Esophagus squamous epithelium (tissue), 5 donors: ENCODE measurements around the gene ABCA8. TPM values are rescaled to one million over a fixed set of nuclear protein-coding genes. Genes with fewer than 3 reads are reported as not detected.

Experiments
- DNase-seq: peaks from one replicate; lab custom pipeline; 2025; lab: John Stamatoyannopoulos, UW
- H3K27ac ChIP-seq, 4 donors: fragments of 200-600 bp; sonication (generic); one replicate each; pipeline ENCODE4 v1.5.1; 2016 to 2019; ENCODE audit warnings: mild to moderate bottlenecking in 1 of 4
- H3K27me3 ChIP-seq, 4 donors: fragments of 200-600 bp; sonication (generic); 1 replicate in 3 of 4; 2 replicates in 1 of 4; pipeline versions ENCODE4 v1.5.1 to v1.6.0; 2017 to 2021; ENCODE audit warnings: antibody characterized with exemption in 1 of 4
- H3K36me3 ChIP-seq, 3 donors: fragments of 200-600 bp; sonication (generic); one replicate each; pipeline ENCODE4 v1.5.1; 2016 to 2019
- H3K4me1 ChIP-seq, 3 donors: fragments of 200-600 bp; sonication (generic); one replicate each; pipeline ENCODE4 v1.5.1; 2017 to 2019
- H3K4me3 ChIP-seq, 4 donors: fragments of 200-600 bp; sonication (generic); 1 replicate in 3 of 4; 2 replicates in 1 of 4; pipeline ENCODE4 v1.5.1; 2016 to 2019; ENCODE audit warnings: mild to moderate bottlenecking in 2 of 4, moderate library complexity in 1 of 4
- H3K9me3 ChIP-seq, 3 donors: fragments of 200-600 bp; sonication (generic); one replicate each; pipeline ENCODE4 v1.5.1; 2016 to 2019
- POLR2A ChIP-seq, 4 donors: fragments of 450-650 bp; IDR thresholded peaks; one replicate each; pipeline ENCODE4 v1.6.1; 2017; ENCODE audit warnings: antibody characterized with exemption in 4 of 4, mild to moderate bottlenecking in 4 of 4, moderate library complexity in 3 of 4
- WGBS, 2 donors: methylation state at CpG; one replicate each; pipeline ENCODE4 v1.1.5; 2018; 5-methylcytosine and 5-hydroxymethylcytosine counted together
- intact Hi-C: fragments of 100-400 bp; cut with DNase I; formaldehyde crosslinking; loops from one replicate; pipeline ENCODE4 v1.15.0; 2022
- total RNA-seq, 4 donors: library from RNA; depleted of rRNA; stranded (reverse); fragments of >200 nt; gene quantifications; one replicate each; pipeline ENCODE4 v1.1.0, GENCODE V29; 2016
- TF ChIP-seq, protein P1 (sequence below), 6 experiments: fragments of 450-650 bp in 4 of 6; fragments of 200-600 bp in 2 of 6; sonication (generic) in 2 of 6; IDR thresholded peaks; one replicate each; pipeline ENCODE4 v1.5.1; 2016 to 2019; ENCODE audit warnings: antibody characterized with exemption in 6 of 6, mild to moderate bottlenecking in 4 of 6, moderate library complexity in 4 of 6
- donor health status: DM: yes; HTN: yes; CAD: no.

The ABCA8 gene
- total RNA-seq, 4 donors from 2014 or later = 1.5 to 30.5 (median 7.3) TPM

GRCh38 chr17:68867759-68868516 lies 87.3 kb downstream of the ABCA8 start:
- WGBS, 2 donors = 45 to 46% methylated on average over 7 of the region's 7 CpGs
- no peaks in the 10 kb centered on the region for H3K9me3 ChIP-seq
- H3K4me1 ChIP-seq = peaks cover 0 to 3% (median 0%) of the 10 kb centered on the region in 3 donors
- no peak overlapping the region for H3K27ac ChIP-seq
- H3K27me3 ChIP-seq = no peaks in the 10 kb centered on the region
- no peak overlapping the region for H3K4me3 ChIP-seq
- no peak for TF ChIP-seq POLR2A (IDR thresholded peaks at IDR 0.05)
- TF ChIP-seq, protein P1, sequence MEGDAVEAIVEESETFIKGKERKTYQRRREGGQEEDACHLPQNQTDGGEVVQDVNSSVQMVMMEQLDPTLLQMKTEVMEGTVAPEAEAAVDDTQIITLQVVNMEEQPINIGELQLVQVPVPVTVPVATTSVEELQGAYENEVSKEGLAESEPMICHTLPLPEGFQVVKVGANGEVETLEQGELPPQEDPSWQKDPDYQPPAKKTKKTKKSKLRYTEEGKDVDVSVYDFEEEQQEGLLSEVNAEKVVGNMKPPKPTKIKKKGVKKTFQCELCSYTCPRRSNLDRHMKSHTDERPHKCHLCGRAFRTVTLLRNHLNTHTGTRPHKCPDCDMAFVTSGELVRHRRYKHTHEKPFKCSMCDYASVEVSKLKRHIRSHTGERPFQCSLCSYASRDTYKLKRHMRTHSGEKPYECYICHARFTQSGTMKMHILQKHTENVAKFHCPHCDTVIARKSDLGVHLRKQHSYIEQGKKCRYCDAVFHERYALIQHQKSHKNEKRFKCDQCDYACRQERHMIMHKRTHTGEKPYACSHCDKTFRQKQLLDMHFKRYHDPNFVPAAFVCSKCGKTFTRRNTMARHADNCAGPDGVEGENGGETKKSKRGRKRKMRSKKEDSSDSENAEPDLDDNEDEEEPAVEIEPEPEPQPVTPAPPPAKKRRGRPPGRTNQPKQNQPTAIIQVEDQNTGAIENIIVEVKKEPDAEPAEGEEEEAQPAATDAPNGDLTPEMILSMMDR (IDR thresholded peaks at IDR 0.05) = no peak
- no peak for DNase-seq
- intact Hi-C loops = no loop called here
- H3K36me3 ChIP-seq = no peaks in the 10 kb centered on the region

DNA sequence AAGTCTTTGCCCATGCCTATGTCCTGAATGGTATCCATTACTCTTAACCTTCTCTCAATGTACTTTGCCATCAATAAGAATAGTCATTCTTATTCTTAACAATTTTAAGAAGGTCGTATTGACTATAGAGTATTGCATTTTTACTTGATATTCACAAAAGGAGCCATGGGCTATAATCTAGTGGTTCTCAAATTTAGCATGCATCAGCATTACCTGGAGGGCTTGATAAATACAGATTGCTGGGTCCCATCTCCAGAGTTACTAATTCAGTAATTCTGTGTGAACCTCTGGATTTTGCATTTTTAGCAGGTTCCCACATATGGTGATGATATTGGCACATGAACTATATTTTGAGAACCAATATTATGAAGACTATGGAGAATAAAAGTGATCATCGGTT lies 89.6 kb downstream of the ABCA8 start:
- Histone ChIP-seq H3K4me1 (peaks cover 0 to 12% (median 9%) of the 10 kb centered on the region in 3 donors), H3K27ac (no peak overlapping the region), H3K4me3 (no peak overlapping the region), H3K36me3 (no peaks in the 10 kb centered on the region), H3K27me3 (no peaks in the 10 kb centered on the region), H3K9me3 (no peaks in the 10 kb centered on the region)
- TF ChIP-seq POLR2A (IDR thresholded peaks at IDR 0.05) = no peak
- WGBS, 2 donors = 86 to 92% methylated on average over 2 of the region's 2 CpGs
- DNase-seq = no peak
- intact Hi-C loops = no loop called here

GRCh38 chr17:68863091-68863652 lies 92.0 kb downstream of the ABCA8 start:
- Histone ChIP-seq H3K9me3 (peaks cover 0 to 10% (median 0%) of the 10 kb centered on the region in 3 donors), H3K4me3 (no peak overlapping the region), H3K27ac (no peak overlapping the region), H3K27me3 (no peaks in the 10 kb centered on the region), H3K36me3 (no peaks in the 10 kb centered on the region), H3K4me1 (peaks cover 0 to 12% (median 6%) of the 10 kb centered on the region in 3 donors)
- TF ChIP-seq POLR2A (IDR thresholded peaks at IDR 0.05) = no peak
- TF ChIP-seq, protein P1 (IDR thresholded peaks at IDR 0.05) = no peak
- no peak for DNase-seq
- intact Hi-C loops = no loop called here
- 91 to 97% methylated on average over 1 of the region's 1 CpG for WGBS, 2 donors

- Histone ChIP-seq H3K27me3 (no peaks in the 10 kb centered on the region), H3K4me3 (no peak overlapping the region), H3K9me3 (peaks cover 0 to 10% (median 0%) of the 10 kb centered on the region in 3 donors), H3K27ac (peak overlapping the region in 2 of 4 donors; percentile 39 to 44), H3K4me1 (peaks cover 0 to 12% (median 6%) of the 10 kb centered on the region in 3 donors), H3K36me3 (no peaks in the 10 kb centered on the region)
- 6 to 10% methylated on average over 1 of the region's 1 CpG for WGBS, 2 donors
- TF ChIP-seq, protein P1 (IDR thresholded peaks at IDR 0.05) = no peak
- no peak for TF ChIP-seq POLR2A (IDR thresholded peaks at IDR 0.05)
- no peak for DNase-seq
- intact Hi-C loops = no loop called here
These were observed 93.6 kb downstream of the ABCA8 start for GRCh38 chr17:68861602-68862001.

- WGBS, 2 donors = 17 to 34% methylated on average over 2 of the region's 2 CpGs
- no peak overlapping the region for H3K4me3 ChIP-seq
- TF ChIP-seq, protein P1 (IDR thresholded peaks at IDR 0.05) = no peak
- no peak for TF ChIP-seq POLR2A (IDR thresholded peaks at IDR 0.05)
- H3K27ac ChIP-seq = peak overlapping the region in 1 of 4 donors; percentile 39
- peaks cover 0 to 12% (median 6%) of the 10 kb centered on the region in 3 donors for H3K4me1 ChIP-seq
- H3K9me3 ChIP-seq = peaks cover 0 to 10% (median 0%) of the 10 kb centered on the region in 3 donors
- H3K27me3 ChIP-seq = no peaks in the 10 kb centered on the region
- DNase-seq = no peak
- intact Hi-C loops = no loop called here
- no peaks in the 10 kb centered on the region for H3K36me3 ChIP-seq
These were observed 94.3 kb downstream of the ABCA8 start for GRCh38 chr17:68860941-68861340.
